ENCODE results near the gene IL17B.

The IL17B gene

DNA sequence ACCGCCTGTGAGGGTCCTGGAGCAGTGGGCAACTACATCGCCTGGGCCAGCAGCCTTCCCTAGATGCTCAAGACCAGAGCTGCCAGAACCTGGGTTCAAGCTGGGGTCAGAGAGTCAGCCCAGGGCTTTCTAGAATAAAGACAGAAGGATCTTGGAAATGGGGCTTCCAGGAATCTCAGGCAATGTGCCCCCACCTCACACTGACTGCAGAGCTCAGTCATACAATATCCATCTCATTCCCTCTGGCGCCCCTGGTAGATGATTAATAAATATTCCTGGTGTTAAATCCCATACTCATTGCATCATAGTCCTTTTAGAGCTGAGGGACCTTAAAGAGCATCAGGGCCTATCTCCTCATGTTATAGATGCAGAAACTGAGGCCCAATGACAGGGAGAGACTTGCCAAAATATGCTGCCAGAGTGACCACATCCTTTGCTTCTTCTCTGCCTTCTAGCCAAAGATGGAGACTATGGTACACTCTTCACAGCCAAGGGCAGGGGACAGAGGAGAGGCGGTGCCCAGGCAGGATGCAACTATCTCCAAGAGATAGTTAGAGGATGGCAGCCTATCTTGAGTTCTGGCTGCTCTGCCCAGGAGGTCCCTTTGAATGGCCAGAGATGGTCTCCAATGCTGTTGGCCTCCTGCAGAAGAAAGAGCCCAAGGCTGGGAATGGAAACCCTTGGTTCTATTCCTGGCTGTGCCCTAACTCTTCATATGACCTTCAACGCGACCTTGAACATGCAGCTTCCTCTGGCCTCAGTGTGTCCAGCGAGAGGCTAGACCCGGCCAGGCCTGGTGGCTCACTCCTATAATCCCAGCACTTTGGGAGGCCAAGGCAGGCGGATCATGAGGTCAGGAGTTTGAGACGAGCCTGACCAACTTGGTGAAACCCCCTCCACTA lies 36.2 kb upstream of the IL17B start:
- DNase-seq (ENCODE audit: low read depth in 2 of 3, low spot score in 2 of 3): no peak

DNA sequence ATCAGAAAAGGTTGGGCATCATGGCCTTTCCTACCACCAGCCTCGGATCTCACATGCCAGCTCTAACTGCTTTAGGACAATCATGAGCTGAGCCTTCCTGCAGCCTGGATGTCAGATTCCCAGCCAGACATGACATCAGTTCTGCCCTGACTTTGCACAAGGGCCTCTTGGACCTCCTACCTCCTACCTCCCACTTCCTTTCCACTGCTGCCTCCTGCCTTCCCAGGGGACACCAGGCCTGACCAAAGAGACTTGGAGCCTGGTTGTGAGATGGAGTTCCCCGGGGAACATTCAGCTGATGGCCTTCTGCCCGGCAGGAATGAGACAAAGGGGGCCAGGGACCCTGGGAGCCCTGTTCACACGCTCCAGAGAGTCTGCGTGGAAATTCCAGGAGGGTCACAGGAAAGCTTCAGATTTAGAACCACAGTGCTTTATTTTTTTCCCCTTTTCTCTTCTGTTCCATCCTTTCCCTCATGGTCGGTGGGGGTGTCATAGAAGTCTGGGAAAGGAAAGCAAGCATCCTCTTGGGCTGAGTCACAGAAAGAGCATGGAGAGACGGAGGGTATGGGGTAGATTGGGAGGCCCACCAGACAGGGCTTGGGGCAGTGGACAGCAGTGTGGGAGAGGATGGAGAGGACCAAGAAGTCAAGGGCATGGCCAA lies 35.4 kb upstream of the IL17B start:
- no peak for DNase-seq (ENCODE audit: low read depth in 2 of 3, low spot score in 2 of 3)

DNA sequence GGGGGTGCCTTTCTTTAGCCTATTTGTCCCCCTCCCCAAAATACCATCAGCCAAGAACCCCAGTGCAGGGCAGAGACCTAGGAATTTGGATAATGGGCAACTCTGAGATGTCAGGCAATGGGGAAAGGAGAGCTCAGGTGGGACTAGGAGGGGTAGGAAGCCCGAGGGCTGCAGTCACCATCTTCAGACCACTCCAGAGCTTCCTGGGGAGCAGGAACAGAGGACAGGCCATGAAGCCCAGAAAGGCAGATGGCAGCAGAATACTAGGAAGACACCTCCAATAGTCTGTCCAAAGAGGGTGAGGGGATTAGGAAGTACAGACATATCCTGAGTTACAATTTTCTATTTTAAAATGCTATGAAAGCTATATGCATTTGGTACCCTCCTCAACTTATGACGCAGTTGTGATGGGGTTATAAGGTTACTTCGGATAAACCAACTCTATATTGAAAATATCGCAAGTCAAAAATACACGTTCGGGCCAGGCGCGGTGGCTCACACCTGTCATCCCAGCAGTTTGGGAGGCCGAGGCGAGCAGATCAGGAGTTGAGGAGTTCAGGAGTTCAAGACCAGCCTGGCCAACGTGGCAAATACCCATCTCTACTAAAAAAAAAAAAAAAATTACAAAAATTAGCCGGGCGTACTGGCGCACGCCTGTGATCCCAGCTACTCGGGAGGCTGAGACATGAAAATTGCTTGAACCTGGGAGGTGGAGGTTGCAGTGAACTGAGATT lies 34.6 kb upstream of the IL17B start:
- no peak for DNase-seq (ENCODE audit: low read depth in 2 of 3, low spot score in 2 of 3)

DNA sequence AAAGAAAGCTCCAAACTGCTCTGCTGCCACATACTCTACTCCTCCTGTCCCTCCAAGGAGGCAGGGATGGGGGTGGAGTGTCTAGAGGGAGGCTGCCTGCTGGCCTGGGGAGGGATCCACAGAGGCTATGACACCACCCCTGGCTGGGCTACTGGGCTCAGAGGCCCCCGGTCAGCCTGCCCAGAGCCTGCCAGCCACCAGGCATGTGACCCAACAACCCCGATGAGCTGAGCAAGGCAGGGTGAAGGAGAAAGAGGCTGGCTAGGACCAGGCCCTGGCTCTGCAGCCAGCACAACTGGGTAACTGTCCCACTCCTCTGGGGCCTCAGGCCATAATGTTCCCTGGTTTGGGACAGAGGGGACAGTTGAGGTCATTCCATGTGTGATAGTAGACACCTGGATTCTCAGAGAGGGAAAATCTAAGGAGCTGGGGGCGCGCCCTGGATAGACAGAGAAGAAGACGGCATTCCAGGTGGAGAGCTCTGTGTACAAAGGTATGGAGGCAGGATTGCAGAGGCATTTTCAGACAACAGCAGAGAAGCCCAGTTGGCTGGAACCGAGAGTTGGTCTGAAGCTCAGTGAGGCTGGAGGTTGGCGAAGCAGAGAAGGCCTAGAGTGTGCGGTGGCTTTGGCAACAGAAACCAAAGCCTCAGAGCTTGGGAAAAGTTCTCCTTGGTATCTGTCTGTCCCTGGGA lies 33.8 kb upstream of the IL17B start:
- DNase-seq (ENCODE audit: low read depth in 2 of 3, low spot score in 2 of 3): no peak

DNA sequence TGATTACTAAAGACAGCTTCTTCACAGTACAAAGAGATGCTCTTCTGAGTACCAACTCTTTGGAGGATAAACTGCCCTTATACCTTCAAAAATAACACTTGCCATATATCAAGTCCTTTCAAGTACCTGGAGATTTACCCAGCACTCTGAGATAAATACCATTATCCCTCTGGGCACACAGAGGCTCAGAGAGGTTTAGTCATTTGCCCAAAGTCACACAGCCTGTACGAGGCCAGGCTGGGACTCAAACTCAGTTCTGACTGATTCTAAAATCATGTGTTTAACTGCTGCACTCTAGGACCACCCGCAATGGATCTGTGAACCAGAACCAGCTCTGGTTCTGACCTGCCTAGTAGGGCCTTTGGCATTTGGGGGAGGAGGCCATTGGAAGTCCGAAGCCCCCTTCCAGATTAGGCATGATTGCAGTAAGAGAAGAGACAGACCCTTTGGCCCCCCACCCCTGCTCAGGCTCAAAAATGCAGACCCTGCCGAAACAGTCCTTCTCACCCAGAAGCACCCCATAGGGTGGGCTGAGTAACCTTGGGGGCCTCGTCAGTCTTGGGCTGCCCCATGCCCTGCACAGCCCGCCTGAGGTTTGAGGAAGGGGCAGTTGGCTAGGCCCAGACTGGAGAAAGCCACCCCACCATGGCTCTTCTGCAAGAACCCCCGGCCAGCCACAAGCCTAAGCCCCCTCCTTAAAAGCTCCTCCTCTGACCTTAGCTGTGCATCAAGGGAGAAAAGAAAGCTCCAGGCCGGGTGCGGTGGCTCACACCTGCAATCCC lies 32.8 kb upstream of the IL17B start:
- no peak for DNase-seq (ENCODE audit: low read depth in 2 of 3, low spot score in 2 of 3)

DNA sequence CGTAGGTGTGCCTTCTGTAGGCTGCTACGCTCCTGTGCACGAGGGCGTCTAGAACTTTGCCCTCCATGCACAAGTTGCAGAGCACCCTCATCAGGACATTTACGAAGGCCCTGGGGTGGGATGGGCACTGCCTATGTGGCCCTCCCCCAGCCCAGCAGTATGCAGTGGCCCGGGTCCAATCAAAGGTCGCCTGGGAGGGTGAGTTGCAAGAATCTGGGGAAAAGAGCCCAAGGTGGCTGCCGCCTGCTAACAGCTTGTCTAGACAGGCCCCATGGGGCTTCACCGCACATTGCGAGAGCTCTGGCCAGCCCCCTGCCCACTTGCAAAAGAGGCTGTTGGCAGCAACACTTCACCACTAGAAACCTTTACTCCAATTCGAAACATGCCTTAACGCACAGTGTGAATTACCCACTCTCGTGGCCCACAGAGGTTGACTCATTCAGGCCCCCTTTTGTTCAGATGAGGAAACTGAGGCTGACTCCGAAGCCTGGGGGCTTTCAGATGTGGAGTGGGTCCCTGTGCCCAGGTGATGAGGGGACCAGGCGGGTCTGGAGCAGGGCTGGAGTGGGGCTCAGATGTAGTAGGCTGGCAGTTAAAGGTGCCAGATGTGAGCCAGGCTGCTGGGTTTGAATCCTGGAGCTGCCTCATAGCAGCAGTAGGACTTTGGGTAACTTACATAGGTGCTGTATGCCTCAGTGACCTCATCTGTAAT lies 31.8 kb upstream of the IL17B start:
- DNase-seq (ENCODE audit: low read depth in 2 of 3, low spot score in 2 of 3): no peak

DNA sequence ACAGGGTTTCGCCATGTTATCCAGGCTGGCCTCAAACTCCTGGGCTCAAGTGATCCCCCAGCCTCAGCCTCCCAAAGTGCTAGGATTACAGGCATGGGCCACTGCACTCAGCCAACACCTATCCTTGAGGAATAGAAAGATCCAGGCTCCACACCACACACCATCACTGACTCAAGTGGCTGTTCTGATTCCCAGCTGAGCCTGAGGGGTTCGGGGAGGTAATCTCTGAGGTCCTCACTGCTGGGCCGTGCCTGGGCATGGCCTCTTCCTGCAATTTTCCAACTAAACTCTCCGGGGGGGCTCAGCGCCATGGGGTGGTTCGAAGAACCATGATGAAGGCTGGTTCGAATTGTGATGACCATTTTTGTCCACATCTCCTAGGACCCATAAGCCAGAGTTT lies 31.0 kb upstream of the IL17B start:
- DNase-seq (ENCODE audit: low read depth in 2 of 3, low spot score in 2 of 3): no peak

DNA sequence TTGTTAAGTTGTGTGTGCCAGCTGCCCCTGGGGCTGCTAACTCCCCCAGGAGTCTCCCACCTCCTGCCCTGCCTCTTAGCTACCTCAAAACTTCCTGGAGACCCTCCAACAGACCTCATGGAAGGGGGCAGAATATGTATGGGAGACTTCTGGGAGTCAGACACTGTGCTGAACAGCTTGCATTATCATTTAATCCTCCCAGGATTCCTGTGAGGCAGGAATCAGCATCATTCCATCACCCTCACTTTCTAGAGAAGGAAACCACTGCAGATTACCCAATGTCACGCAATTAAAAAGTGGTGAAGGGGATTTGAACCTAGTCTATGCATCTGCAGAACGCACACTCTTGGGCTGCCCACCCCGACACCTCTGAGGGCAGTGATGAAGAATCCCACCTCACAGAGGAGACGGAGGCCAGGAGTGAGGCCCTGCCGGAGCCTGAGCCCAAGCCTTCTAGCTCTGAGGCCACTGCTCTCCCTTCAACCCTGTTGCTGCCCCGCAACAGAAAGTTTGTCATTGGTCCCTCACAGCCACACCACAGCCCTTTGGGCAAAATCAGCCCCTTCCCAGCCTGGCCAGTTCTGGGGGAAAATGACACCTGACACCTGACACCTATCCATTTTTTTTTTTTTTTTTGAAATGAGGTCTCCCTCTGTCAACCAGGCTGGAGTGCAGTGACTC lies 30.3 kb upstream of the IL17B start:
- DNase-seq (ENCODE audit: low read depth in 2 of 3, low spot score in 2 of 3): no peak

DNA sequence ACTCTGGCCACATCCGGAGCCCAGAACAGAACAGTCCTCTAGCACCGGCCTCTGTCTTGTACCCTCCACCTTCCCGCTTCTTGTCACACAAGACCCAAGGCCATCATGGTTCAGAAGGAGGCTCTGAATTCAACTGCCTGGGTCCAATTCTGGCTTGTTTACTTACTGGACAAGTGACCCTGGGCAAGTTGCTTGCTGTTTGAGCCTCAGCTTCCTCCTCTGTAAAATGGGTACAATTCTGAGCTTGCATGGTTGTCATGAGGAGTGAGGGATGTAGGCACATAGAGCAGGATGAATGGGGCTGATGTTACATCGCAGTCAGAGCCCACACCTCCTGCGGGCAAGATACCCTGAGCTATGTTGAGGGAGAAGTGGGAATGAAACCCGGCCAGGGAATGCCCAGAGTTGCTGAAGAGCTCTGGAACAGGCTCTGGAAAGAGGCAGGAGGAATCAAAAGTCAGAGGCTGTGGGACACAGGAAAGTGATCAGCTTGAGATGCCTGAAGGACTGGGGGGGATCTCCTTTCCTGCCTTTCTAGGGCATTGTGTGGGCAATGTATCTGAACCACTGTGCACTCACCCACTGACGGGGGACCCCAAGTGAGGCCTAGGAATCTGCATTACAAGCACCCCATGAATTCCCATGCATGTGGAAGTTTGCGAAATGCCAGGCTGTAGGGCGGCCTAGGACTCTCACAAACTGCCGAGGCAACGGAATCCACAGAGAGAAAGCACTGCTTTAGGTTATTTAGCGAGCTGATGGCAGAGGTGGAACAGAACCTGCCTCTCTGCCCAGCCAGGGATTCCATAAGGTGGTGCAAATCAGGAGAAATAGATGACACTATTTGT lies 29.4 kb upstream of the IL17B start:
- DNase-seq (ENCODE audit: low read depth in 2 of 3, low spot score in 2 of 3): no peak

DNA sequence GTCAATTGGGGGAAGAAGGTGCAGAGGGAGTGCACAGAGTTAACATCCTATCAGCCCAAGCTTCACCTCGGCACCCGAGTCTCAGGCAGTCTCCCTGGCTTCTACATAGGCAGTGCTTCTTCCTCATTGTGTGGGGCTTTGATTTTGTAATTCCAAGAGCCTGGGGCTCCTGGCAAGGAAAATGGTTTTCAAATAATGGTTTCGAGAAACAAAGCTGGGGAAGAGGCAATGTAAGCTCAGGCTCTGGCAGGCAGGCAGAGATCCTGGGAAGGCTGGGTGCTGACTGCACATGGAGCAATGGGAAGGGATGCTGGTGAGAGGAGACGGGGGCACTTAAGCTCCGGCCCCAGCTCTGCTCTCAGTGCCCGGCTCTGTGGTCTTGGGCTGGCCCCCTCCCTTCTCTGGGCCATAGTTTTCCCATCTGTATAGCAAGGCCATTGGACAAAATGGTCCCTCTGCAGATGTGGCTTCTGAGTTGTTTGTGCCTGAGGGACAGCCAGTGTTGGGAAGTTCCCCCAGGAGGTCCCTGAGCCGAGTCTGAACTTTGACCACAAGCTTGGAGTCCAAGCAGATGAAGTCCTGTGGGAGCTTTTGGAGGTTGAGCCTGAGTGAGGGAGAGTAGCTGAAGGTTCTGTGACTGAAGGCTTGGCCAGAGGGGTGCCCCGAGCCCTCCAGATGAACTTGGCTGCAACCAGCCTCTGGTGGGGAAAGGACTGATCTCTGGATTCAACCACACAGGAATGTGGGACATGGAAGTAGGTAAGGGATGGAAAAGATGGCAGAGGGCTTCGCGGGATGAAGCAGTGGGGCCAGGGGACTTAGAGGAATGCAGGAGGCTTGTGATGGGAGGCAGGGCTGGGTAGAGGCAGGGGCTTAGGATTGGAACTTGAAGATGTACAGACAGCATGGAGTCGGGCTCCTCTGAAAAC lies 28.5 kb upstream of the IL17B start:
- no peak for DNase-seq (ENCODE audit: low read depth in 2 of 3, low spot score in 2 of 3)

DNA sequence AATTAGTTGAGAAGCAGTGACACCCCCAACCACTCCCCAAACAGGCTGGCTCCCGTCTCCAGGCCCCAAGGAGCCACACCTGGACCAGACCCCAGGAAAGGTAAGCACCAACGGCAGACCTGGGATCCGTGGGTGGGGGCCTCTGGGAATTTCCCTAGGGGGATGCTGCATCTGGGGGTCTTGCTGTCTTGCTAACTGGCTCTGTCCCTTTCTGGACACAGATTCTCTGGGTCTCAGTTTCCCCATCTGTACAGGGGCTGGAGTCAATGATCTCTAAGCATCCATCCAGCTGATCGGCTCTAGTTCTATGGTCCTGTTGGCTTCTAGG lies 27.9 kb upstream of the IL17B start:
- DNase-seq (ENCODE audit: low read depth in 2 of 3, low spot score in 2 of 3): no peak

DNA sequence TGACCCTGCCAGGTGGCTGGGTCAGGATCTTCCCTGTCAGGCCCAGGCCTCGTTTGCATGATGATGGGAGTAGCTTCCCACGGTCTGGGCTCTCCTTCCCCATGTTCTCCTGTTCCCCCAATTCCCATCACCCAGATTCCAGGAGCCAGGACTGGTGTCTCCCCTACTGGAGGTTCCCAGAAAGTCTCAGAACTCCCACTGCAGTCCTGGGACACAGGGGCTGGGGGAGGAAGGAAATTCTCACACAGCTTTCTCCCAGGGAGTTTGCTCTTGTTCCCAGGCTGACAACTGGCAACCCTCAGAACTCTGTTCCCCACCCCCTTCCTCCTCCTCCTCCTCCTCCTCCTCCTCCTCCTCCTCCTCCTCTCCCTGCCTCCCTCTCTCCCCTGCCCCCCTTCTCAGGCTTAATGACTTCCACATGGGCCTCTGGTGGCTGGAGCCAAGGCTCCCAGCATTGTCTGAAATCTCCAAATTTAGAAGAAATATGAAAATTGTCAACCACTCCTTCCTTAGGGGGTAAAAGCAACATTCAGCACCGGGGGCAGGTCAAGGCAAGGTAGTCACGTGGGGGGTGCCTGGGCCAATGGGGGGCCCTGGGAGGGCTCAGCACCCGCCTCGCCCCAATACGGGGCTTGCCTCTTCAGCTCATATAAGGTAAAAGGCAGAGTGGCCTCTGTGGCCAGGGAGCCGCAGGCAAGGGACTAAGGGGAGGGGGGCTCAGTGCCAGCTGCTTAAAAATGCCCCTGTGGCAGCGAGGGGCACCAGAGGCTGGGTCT lies 27.3 kb upstream of the IL17B start:
- no peak for DNase-seq (ENCODE audit: low read depth in 2 of 3, low spot score in 2 of 3)

DNA sequence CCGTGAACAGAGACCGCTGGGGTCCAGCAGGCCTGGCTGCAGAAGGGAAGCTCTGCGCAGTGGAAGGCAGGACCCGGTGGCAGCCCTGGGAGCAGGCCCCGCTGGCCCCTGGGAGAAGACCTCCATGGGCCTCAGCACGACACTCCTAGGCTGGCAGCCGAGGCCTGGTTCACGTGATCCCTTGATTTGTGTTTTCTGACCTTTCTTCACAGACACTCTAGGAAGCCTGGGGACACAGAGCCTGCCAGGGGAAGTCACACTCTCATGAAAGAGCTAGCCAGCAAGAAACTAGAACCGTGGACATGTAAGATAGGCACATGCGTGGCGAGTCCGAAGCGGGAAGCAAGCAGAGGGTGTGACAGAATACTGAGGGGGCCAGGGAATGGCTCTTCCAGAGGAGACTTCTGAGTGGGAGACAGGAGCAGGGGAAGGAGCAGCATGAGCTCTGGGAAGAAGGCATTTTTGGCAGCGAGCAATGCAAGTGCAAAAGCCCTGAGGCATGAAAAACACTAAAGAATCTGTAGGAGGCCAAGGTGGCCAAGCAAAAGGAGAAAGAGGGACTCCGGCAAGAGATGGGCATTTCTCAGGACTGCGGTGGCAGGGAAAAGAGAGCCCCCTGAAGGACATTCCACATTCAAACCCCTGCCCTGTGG lies 26.6 kb upstream of the IL17B start:
- DNase-seq (ENCODE audit: low read depth in 2 of 3, low spot score in 2 of 3): no peak

DNA sequence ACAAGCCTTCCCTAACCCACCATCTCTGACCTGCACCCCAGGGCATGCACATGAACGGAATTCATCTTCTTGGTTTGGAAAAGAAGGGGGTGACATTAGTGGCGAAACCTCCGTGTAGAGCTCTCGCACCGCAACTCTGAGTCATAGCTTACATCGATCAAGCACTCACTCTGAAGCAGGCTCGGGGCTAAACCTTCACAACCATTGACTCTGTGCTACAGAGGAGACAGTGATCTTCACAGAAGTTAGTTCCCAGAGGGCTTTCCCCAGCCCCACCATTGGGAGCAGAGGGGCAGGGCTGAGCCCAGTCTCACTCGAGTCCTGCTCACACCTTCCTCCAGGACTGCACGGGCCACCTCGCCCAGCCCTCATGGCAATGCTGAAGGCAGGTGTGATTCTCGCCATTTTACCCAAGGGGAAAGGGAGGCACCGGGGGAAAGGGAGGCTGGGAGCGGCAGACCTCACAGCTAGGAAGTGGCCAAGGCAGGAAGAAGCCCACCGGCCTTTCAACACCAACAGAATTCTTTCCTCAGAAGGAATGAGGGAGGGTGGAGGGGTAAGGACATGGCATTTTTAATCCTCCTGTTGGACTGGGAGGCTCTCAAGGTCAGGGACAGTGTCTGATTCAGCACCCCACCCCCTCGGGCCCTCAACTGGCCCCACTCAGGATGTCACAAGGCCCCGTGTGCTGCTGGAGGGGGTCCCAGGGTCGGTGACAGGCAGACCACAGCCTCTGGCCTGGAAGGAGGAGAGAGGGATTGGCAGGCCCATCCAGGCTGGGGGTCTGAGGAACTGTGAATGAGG lies 25.9 kb upstream of the IL17B start:
- no peak for DNase-seq (ENCODE audit: low read depth in 2 of 3, low spot score in 2 of 3)

DNA sequence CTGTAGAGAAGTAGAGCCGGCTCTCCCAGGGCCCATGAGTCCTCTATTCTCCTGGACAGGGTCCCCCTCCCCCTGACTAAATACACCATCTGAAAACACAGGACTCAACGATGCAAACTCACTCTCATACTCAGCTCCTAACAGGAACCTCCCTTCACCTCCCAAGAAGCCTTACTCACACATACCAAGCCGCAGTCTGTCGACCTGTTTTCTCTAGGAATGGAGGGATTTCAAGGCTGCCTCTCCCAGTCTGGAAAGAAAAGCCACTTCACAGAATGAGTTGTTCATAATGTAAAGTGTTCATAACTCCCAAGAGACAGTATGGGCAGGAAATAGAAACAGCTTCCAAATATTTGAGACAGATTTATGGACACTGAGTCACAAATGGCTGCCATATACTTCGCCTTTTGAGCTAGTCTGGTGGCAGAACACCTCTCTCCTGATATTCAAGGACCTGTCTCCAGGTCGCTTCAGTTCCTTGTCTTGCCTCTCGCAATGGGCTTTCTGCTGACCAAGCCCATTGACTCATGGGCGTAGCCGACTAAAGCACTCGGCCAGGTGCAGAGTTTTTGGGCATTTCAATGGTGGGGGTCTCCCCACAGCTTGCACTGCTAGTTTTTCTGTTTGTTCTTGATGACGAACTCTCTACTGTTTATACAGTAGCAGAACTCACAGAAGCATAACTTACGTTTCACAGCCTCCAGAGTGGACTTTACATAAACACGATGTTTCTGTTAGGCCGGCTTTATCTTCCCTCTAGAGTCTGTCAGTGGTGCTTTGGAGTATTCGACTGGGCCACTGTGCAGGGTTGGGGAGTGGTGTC lies 25.0 kb upstream of the IL17B start:
- no peak for DNase-seq (ENCODE audit: low read depth in 2 of 3, low spot score in 2 of 3)

Data from activated CD8-positive, alpha-beta memory T cell treated with anti-CD3 and anti-CD28 coated beads for 48 hours (primary cell).